ENCODE measurements around the gene BRINP3. TPM values are rescaled to one million over a fixed set of nuclear protein-coding genes. Genes with fewer than 3 reads are reported as not detected.

Gene BRINP3
- total and polyA plus RNA-seq, 4 donors: 24.4 to 86.6 (median 64.1) TPM

DNA sequence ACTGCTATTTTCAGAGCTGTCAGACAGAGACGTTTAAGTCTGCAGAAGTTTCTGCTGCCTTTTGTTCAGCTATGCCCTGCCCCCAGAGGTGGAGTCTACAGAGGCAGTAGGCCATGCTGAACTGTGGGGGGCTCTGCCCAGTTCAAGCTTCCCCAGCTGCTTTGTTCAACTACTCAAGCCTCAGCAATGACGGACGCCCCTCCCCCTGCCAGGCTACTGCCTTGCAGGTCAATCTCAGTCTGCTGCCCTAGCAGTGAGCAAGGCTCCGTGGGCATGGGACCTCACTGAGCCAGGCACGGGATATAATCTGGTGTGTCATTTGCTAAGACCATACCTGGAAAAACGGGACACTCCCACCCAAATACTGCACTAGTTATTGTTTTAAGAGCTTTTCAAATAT, 219.7 kb downstream of the BRINP3 start:
- Histone ChIP-seq H3K36me3 (ENCODE audit: control insufficient read depth, insufficient read depth, low read length) (no peaks in the 10 kb centered on the region), H3K4me3 (ENCODE audit: low read depth, low read length) (no peak overlapping the region), H3K27ac (ENCODE audit: low read depth, low read length) (no peak overlapping the region), H3K9me3 (ENCODE audit: control insufficient read depth, insufficient read depth, low read length) (no peaks in the 10 kb centered on the region), H3K27me3 (ENCODE audit: control insufficient read depth, insufficient read depth, low read length) (no peaks in the 10 kb centered on the region), H3K4me1 (ENCODE audit: control insufficient read depth, insufficient read depth, low read length) (no peaks in the 10 kb centered on the region)
- 86% methylated on average over 4 of the region's 6 CpGs for WGBS (ENCODE audit: insufficient coverage)
- no peak for DNase-seq (ENCODE audit: low read depth in 4 of 6, low spot score in 6 of 6)

DNA sequence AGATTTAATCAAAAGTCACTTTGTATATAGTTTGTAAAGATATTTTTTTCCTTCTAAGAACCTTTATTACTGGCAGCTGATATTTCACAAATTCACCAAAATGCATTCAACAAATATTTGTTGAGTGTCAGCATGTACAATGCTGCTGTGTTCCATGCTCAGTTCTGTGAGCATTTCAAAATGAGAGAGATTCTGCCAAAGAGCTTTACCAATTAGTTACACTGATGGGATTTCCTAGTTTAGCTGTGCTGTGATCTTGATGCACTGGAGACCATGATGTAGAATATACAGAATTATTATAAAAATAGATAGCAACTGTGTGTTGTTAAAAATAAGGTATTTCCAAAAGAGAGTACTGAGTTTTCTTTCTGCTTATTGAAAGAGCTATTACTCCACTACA, 225.6 kb downstream of the BRINP3 start:
- no peak for DNase-seq (ENCODE audit: low read depth in 4 of 6, low spot score in 6 of 6)
- Histone ChIP-seq H3K4me3 (ENCODE audit: low read depth, low read length) (no peak overlapping the region), H3K27ac (ENCODE audit: low read depth, low read length) (no peak overlapping the region), H3K27me3 (ENCODE audit: control insufficient read depth, insufficient read depth, low read length) (no peaks in the 10 kb centered on the region), H3K9me3 (ENCODE audit: control insufficient read depth, insufficient read depth, low read length) (no peaks in the 10 kb centered on the region), H3K4me1 (ENCODE audit: control insufficient read depth, insufficient read depth, low read length) (no peaks in the 10 kb centered on the region), H3K36me3 (ENCODE audit: control insufficient read depth, insufficient read depth, low read length) (no peaks in the 10 kb centered on the region)

DNA sequence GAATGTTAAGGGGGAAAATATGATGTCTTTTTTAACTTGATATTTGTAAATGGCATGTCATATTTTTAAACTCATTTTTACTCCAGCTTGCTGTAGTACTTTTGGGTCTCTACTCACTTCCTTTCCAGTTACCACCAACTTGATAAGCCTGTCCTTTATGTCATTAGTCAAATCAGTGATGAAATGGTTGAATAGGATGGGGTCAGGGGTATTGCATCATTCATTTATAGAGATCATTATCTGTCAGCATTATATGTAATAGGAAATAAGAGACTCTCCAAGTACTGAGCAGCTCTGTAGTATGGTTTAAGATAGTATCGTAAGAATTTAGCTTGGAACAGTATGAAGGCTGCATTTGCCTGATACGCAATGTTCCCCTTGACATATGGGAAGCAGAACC, 227.3 kb downstream of the BRINP3 start:
- WGBS (ENCODE audit: insufficient coverage): no CpG with 5 or more reads among the region's 2 CpGs
- Histone ChIP-seq H3K9me3 (ENCODE audit: control insufficient read depth, insufficient read depth, low read length) (no peaks in the 10 kb centered on the region), H3K27ac (ENCODE audit: low read depth, low read length) (no peak overlapping the region), H3K36me3 (ENCODE audit: control insufficient read depth, insufficient read depth, low read length) (no peaks in the 10 kb centered on the region), H3K4me1 (ENCODE audit: control insufficient read depth, insufficient read depth, low read length) (no peaks in the 10 kb centered on the region), H3K27me3 (ENCODE audit: control insufficient read depth, insufficient read depth, low read length) (no peaks in the 10 kb centered on the region), H3K4me3 (ENCODE audit: low read depth, low read length) (no peak overlapping the region)
- no peak for DNase-seq (ENCODE audit: low read depth in 4 of 6, low spot score in 6 of 6)

DNA sequence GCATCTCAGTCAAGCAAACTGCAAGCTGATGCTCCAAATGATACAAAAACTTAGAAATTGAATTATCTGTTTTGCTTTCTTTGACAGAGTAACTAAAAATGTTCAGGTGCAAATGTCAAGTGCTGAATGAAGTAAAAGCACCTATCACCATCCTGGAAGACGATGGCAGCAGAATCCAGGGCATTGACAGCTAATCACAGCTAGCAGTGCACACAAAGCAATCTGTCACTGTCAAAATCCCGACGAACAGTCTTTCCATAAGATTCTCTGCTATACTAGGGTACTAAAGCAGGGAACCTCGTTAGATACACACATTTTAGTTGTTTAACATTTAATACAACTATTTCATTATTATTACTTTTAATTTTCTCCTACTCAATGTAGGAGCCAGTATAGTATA, 233.3 kb downstream of the BRINP3 start:
- Histone ChIP-seq H3K9me3 (ENCODE audit: control insufficient read depth, insufficient read depth, low read length) (no peaks in the 10 kb centered on the region), H3K27ac (ENCODE audit: low read depth, low read length) (no peak overlapping the region), H3K4me3 (ENCODE audit: low read depth, low read length) (no peak overlapping the region), H3K36me3 (ENCODE audit: control insufficient read depth, insufficient read depth, low read length) (no peaks in the 10 kb centered on the region), H3K27me3 (ENCODE audit: control insufficient read depth, insufficient read depth, low read length) (no peaks in the 10 kb centered on the region), H3K4me1 (ENCODE audit: control insufficient read depth, insufficient read depth, low read length) (no peaks in the 10 kb centered on the region)
- DNase-seq (ENCODE audit: low read depth in 4 of 6, low spot score in 6 of 6): no peak
- 25% methylated on average over 1 of the region's 4 CpGs for WGBS (ENCODE audit: insufficient coverage)

DNA sequence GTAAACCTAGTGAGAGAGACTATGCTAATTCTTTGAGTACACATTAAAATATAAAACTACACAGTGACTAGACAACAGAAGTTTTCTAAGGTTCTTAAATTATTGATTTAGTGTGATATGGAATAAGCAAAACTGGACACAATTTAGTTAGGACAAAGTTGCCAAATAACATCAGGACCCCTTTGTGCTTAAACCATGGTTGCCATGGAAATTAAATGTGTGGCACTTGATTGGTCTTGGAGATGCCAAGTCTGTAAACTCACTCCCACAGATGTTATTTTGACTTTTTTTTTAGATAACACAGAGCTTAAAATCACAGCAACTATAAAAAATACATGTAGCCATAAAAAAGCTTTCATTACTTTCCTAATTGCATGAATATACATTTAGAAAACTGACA, 234.6 kb downstream of the BRINP3 start:
- H3K27ac ChIP-seq (ENCODE audit: low read depth, low read length): no peak overlapping the region
- H3K36me3 ChIP-seq (ENCODE audit: control insufficient read depth, insufficient read depth, low read length): no peaks in the 10 kb centered on the region
- H3K9me3 ChIP-seq (ENCODE audit: control insufficient read depth, insufficient read depth, low read length): no peaks in the 10 kb centered on the region
- DNase-seq (ENCODE audit: low read depth in 4 of 6, low spot score in 6 of 6): peak in 3 of 6 donors; percentile 23 to 49 (median 31)
- H3K4me3 ChIP-seq (ENCODE audit: low read depth, low read length): no peak overlapping the region
- H3K27me3 ChIP-seq (ENCODE audit: control insufficient read depth, insufficient read depth, low read length): no peaks in the 10 kb centered on the region
- no peaks in the 10 kb centered on the region for H3K4me1 ChIP-seq (ENCODE audit: control insufficient read depth, insufficient read depth, low read length)

DNA sequence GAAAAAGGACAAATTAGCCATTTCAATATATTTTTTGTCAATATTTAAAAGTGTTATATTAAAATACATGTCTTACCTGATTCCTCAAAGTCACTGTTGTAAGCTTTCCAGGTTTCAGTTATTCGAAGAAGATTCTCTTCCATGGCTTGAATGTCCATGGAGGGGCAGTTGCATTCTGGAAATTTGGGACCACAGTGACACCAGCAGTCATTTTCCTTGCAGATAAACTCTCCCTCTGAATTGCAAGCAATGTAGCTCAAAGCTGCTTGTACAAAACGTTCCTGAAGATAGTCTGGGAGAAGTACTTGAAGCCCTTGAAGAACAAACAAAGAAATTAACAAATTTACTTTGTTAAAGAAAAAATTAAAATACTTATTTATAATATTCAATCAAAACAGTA, 251.7 kb downstream of the BRINP3 start:
- Histone ChIP-seq H3K4me1 (ENCODE audit: control insufficient read depth, insufficient read depth, low read length) (no peaks in the 10 kb centered on the region), H3K9me3 (ENCODE audit: control insufficient read depth, insufficient read depth, low read length) (no peaks in the 10 kb centered on the region), H3K27me3 (ENCODE audit: control insufficient read depth, insufficient read depth, low read length) (no peaks in the 10 kb centered on the region), H3K36me3 (ENCODE audit: control insufficient read depth, insufficient read depth, low read length) (no peaks in the 10 kb centered on the region), H3K27ac (ENCODE audit: low read depth, low read length) (no peak overlapping the region), H3K4me3 (ENCODE audit: low read depth, low read length) (no peak overlapping the region)
- no CpG with 5 or more reads among the region's 2 CpGs for WGBS (ENCODE audit: insufficient coverage)
- DNase-seq (ENCODE audit: low read depth in 4 of 6, low spot score in 6 of 6): no peak

DNA sequence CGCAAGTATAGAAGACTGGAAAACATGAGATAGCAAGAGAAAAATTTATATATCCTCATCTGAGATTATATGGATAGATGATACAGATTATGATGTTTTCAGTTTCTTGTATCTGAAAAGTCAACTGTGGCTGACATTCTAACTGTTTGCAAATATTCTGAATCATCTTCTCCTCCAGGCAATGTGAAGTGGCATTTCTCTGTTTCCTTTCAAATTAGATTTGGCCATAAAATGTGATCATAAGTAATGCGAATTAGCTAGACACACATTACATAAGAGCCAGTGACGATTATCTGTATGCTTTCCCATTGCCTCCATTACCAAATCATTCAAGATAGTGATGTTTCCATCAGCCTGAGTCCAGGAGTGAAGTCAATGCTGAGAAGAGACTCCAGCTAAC, 265.2 kb downstream of the BRINP3 start:
- no peaks in the 10 kb centered on the region for H3K4me1 ChIP-seq (ENCODE audit: control insufficient read depth, insufficient read depth, low read length)
- no peaks in the 10 kb centered on the region for H3K36me3 ChIP-seq (ENCODE audit: control insufficient read depth, insufficient read depth, low read length)
- no peaks in the 10 kb centered on the region for H3K9me3 ChIP-seq (ENCODE audit: control insufficient read depth, insufficient read depth, low read length)
- no CpG with 5 or more reads among the region's 3 CpGs for WGBS (ENCODE audit: insufficient coverage)
- no peak for DNase-seq (ENCODE audit: low read depth in 4 of 6, low spot score in 6 of 6)
- H3K27me3 ChIP-seq (ENCODE audit: control insufficient read depth, insufficient read depth, low read length): no peaks in the 10 kb centered on the region
- H3K4me3 ChIP-seq (ENCODE audit: low read depth, low read length): no peak overlapping the region
- H3K27ac ChIP-seq (ENCODE audit: low read depth, low read length): no peak overlapping the region

DNA sequence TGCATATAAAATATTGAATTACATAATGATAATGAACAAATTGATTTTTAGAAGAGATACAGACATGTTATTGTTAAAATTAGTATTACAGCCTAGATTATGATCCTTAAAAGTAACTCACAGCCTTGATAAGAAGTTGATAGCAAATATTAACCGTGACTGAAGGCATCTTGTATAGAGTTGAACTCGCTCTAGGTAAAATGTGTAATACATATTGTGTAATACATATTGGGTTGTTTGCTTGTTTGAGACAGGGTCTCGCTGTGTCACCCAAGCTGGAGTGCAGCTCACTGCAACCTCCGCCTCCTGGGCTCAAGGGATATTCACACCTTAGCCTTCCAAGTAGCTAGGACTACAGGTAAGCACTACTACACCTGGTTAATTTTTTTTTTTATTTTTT, 269.9 kb downstream of the BRINP3 start:
- no peak for DNase-seq (ENCODE audit: low read depth in 4 of 6, low spot score in 6 of 6)
- H3K27me3 ChIP-seq (ENCODE audit: control insufficient read depth, insufficient read depth, low read length): no peaks in the 10 kb centered on the region
- WGBS (ENCODE audit: insufficient coverage): 90% methylated on average over 2 of the region's 4 CpGs
- no peaks in the 10 kb centered on the region for H3K4me1 ChIP-seq (ENCODE audit: control insufficient read depth, insufficient read depth, low read length)
- H3K27ac ChIP-seq (ENCODE audit: low read depth, low read length): no peak overlapping the region
- no peak overlapping the region for H3K4me3 ChIP-seq (ENCODE audit: low read depth, low read length)
- H3K9me3 ChIP-seq (ENCODE audit: control insufficient read depth, insufficient read depth, low read length): no peaks in the 10 kb centered on the region
- no peaks in the 10 kb centered on the region for H3K36me3 ChIP-seq (ENCODE audit: control insufficient read depth, insufficient read depth, low read length)

DNA sequence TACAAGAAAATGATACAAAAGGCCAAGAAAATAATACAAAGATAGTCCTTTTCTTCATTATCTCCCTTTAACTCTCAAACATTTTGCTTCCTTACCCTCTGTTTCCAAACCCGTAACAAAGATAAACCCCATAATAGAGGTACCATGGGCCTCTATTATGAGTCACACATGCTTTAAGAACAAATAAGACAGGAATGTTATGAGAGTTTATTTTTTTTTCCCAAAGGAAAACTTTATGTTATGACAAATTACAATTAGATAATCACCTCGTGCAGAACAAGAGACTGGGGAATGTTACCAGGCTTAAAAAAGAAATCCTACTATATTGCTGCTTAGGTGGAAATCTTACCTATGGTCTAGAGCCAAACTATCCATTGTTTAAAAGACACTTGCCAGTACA, 272.0 kb downstream of the BRINP3 start:
- no peak overlapping the region for H3K4me3 ChIP-seq (ENCODE audit: low read depth, low read length)
- H3K36me3 ChIP-seq (ENCODE audit: control insufficient read depth, insufficient read depth, low read length): no peaks in the 10 kb centered on the region
- no peaks in the 10 kb centered on the region for H3K27me3 ChIP-seq (ENCODE audit: control insufficient read depth, insufficient read depth, low read length)
- no CpG with 5 or more reads among the region's 2 CpGs for WGBS (ENCODE audit: insufficient coverage)
- H3K27ac ChIP-seq (ENCODE audit: low read depth, low read length): no peak overlapping the region
- no peak for DNase-seq (ENCODE audit: low read depth in 4 of 6, low spot score in 6 of 6)
- H3K4me1 ChIP-seq (ENCODE audit: control insufficient read depth, insufficient read depth, low read length): no peaks in the 10 kb centered on the region
- H3K9me3 ChIP-seq (ENCODE audit: control insufficient read depth, insufficient read depth, low read length): peaks cover 1% of the 10 kb centered on the region

DNA sequence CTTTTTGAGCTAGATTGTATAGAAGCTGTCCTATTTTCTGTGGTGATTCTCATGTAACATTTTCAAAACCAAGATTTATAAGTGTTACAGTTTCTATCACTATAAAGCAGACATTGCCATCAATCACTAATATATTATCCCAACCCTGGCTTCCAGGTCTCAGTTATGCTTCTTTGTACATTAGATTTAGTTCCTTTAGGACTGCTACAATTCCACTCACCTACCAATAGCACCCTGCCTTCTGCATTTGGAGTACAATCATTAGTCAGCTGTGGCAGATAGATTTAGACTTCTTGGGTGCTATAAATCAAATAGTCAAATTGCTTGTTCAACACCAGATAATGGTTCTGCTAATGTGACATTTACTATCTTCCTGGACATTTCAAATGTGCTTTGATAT, 281.6 kb downstream of the BRINP3 start:
- H3K9me3 ChIP-seq (ENCODE audit: control insufficient read depth, insufficient read depth, low read length): peaks cover 3% of the 10 kb centered on the region
- no peak overlapping the region for H3K4me3 ChIP-seq (ENCODE audit: low read depth, low read length)
- DNase-seq (ENCODE audit: low read depth in 4 of 6, low spot score in 6 of 6): peak in 1 of 6 donors; percentile 12
- no peaks in the 10 kb centered on the region for H3K4me1 ChIP-seq (ENCODE audit: control insufficient read depth, insufficient read depth, low read length)
- no peak overlapping the region for H3K27ac ChIP-seq (ENCODE audit: low read depth, low read length)
- no peaks in the 10 kb centered on the region for H3K27me3 ChIP-seq (ENCODE audit: control insufficient read depth, insufficient read depth, low read length)
- H3K36me3 ChIP-seq (ENCODE audit: control insufficient read depth, insufficient read depth, low read length): no peaks in the 10 kb centered on the region

All from spinal cord (tissue), 10 donors.